ENCODE data around the gene TARS3. TPM values are rescaled to one million over a fixed set of nuclear protein-coding genes. Genes with fewer than 3 reads are reported as not detected.

Gene TARS3
- total RNA-seq, 8 experiments from 2014 or later, result 12.0 to 31.4 (median 19.4) TPM

DNA sequence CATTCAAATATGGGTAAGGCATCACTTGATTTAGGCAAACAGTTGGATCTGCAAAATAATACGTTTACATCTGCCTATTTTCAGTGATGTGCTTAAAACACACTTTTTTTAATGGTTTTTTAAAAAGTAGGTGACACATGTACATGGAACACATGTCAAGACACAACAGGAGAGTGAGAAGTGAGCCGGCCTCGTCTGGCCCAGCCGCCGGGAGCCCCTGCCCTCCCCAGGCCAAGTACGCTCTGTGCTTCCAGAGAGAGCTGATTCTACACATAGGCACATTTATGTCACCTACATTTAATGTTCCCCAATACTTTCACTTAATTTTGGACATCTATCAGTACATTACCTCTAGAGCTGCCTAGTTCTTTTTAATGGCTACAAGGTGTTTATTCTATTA is 75.9 kb downstream of the TARS3 start:
- H3K27ac ChIP-seq, result no peak overlapping the region
- in situ Hi-C loops (cut with MboI; ENCODE audit: low pct_unique_long_range_greater_than_20kb in 2 of 9, low sequenced_read_pairs in 9 of 9, unreplicated experiment in 9 of 9), result loop anchor here in 7 of 9 experiments (10.0 kb wide), 2 partner anchors 354 to 364 kb away; partner anchors contain the start of gene SNRPA1 (in 6 of the 7)

DNA sequence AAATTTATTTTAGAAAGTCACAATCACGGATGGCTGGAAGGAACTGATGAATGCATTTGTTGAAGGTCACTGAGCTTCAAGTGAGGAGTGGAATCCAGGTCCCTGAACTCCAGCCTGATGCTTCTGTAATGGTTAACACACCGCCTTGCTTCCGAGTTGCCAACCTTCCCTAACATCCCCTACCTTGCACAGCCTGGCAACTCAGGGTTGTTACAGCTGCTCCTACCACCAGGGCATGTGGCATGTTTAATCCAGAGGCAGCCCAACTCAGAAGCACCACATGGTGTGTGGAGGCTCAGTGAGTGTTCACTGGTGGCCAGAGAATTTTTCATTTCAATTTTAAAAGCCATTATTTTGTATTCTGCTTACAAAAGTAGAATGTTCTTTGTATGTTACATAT is 77.0 kb downstream of the TARS3 start:
- H3K4me1 ChIP-seq (replicated peaks in 1 of 2), result peaks cover 0 to 19% of the 10 kb centered on the region in 2 donors
- no peak overlapping the region for H3K4me3 ChIP-seq
- H3K27ac ChIP-seq, result no peak overlapping the region
- WGBS, 10 experiments, result 55 to 100% (median 90%) methylated on average over 1 to 3 of the region's 3 CpGs; no CpG with 5 or more reads in 3 of the 10 experiments
- peak in 3 of 8 experiments; percentile 1 to 9 (median 3) for ATAC-seq (replicated peaks in 6 of 8)
- in situ Hi-C loops (cut with MboI; ENCODE audit: low pct_unique_long_range_greater_than_20kb in 2 of 9, low sequenced_read_pairs in 9 of 9, unreplicated experiment in 9 of 9), result loop anchor here in 7 of 9 experiments (10.0 kb wide), 2 partner anchors 352 to 362 kb away; partner anchors contain the start of gene SNRPA1 (in 6 of the 7)

More for the DNA sequence above, 75.9 kb downstream of the TARS3 start:
- ATAC-seq (replicated peaks in 6 of 8), result no peak
- H3K4me3 ChIP-seq, result no peak overlapping the region
- WGBS, 10 experiments, result 82 to 100% (median 93%) methylated on average over 1 to 6 of the region's 6 CpGs; no CpG with 5 or more reads in 3 of the 10 experiments
- peaks cover 5 to 19% of the 10 kb centered on the region in 2 donors for H3K4me1 ChIP-seq (replicated peaks in 1 of 2)

DNA sequence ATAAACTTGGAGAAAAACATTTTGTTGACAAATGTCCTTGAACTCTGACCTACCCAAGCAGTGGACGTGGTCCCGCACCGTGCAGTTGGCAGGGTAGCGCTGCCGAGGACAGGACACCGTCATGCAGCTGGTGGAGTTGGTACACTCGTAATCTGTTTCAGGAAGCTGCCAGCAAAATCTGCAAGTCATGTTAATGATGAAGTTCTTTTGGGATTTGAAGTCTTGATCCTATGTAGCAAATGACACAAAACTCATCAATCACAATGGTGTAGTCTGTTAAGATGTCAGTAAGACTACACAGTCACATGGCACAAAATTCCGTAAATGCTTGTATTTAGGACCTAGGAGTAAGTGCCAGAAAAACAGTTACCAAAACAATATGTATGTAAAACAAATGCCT is 77.6 kb downstream of the TARS3 start:
- no peak overlapping the region for H3K27ac ChIP-seq
- ATAC-seq (replicated peaks in 6 of 8), result peak in 3 of 8 experiments; percentile 58 to 77 (median 71)
- H3K4me1 ChIP-seq (replicated peaks in 1 of 2), result peaks cover 0 to 22% of the 10 kb centered on the region in 2 donors
- H3K4me3 ChIP-seq, result no peak overlapping the region
- 46 to 100% (median 83%) methylated on average over 2 to 8 of the region's 8 CpGs; no CpG with 5 or more reads in 1 of the 10 experiments for WGBS, 10 experiments
- in situ Hi-C loops (cut with MboI; ENCODE audit: low pct_unique_long_range_greater_than_20kb in 2 of 9, low sequenced_read_pairs in 9 of 9, unreplicated experiment in 9 of 9), result loop anchor here in 7 of 9 experiments (10.0 kb wide), 2 partner anchors 352 to 362 kb away; partner anchors contain the start of gene SNRPA1 (in 6 of the 7)

DNA sequence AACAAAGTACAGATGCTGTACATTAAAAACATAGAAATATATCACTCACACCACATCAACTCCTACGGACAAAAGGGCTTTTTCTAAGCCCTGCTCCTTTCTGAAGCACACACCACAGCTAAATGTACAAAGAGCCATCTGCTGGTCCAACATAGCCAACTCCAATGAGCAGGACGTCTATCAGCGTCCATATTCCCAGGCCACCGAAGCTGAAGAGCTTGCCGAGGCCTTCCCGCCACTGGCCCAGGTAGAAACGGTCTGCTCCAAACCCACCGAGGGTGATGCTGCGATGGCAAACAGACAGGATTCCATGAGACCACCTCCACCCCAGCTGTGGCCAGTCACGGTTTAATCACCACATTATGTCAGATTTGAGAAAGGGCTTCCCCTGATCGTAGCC is 81.9 kb downstream of the TARS3 start:
- WGBS, 10 experiments, result 33 to 95% (median 75%) methylated on average over 1 to 11 of the region's 11 CpGs; no CpG with 5 or more reads in 2 of the 10 experiments
- Histone ChIP-seq H3K4me3 (no peak overlapping the region), H3K27ac (no peak overlapping the region), H3K4me1 (replicated peaks in 1 of 2) (peaks cover 2 to 12% of the 10 kb centered on the region in 2 donors)
- in situ Hi-C loops (cut with MboI; ENCODE audit: low pct_unique_long_range_greater_than_20kb in 2 of 9, low sequenced_read_pairs in 9 of 9, unreplicated experiment in 9 of 9), result loop anchor here in 7 of 9 experiments (10.0 kb wide), 2 partner anchors 348 to 358 kb away; partner anchors contain the start of gene SNRPA1 (in 6 of the 7)
- peak in 5 of 8 experiments; percentile 25 to 52 (median 48) for ATAC-seq (replicated peaks in 6 of 8)

DNA sequence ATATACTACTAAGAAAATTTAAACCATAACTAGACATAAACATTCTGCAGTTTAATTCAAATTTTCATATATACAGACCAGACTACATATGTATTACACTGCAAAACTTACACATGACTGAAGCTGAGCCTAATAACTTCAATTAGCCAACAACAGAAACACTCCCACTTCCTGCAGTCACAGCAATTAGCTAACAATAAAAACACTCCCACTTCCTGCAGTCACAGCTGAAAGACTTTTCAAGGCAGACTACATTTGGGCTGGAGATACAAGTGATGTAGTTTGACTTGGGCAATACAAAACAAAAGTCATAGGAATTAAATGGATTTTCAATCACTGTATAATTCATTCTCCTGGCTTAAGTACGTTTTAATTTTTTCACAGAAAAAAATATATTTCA is 82.4 kb downstream of the TARS3 start:
- Histone ChIP-seq H3K4me3 (no peak overlapping the region), H3K4me1 (replicated peaks in 1 of 2) (peaks cover 3 to 12% of the 10 kb centered on the region in 2 donors), H3K27ac (no peak overlapping the region)
- peak in 6 of 8 experiments; percentile 3 to 51 (median 36) for ATAC-seq (replicated peaks in 6 of 8)
- WGBS, 10 experiments, result 0 to 94% (median 50%) methylated on average over 1 of the region's 1 CpG; no CpG with 5 or more reads in 3 of the 10 experiments
- in situ Hi-C loops (cut with MboI; ENCODE audit: low pct_unique_long_range_greater_than_20kb in 2 of 9, low sequenced_read_pairs in 9 of 9, unreplicated experiment in 9 of 9), result loop anchor here in 7 of 9 experiments (10.0 kb wide), 2 partner anchors 347 to 357 kb away; partner anchors contain the start of gene SNRPA1 (in 6 of the 7)

DNA sequence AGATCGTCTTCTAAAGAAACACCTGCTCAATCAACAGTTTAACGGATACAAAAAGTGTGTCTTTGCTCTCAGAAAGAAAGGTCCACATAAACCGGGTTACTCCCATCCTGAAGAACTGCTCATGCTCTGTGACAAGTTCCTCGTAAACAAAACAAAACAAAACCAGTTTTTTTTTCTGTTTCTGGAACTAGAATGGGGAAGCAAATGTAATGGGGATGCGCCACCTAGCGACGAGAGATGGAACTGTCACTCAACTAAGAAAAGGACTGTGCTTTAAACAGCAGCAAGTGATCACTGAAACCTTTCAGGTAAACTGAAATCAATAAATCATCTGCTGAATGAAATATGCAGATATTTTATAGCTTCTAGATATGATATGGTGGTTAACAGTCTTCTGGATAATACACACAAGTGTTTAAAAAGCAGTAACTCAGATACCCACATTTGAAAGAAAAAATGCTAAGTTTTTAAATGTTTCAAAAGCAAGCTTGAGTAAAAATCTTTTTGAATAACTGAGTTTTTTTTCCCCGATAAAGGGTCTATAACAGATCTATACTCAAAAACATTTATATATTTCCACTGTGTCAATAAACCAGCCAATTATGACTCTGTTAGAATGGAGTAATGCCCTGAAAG is 83.0 kb downstream of the TARS3 start:
- Histone ChIP-seq H3K27ac (no peak overlapping the region), H3K4me3 (no peak overlapping the region), H3K4me1 (replicated peaks in 1 of 2) (peaks cover 3 to 12% of the 10 kb centered on the region in 2 donors)
- 16 to 80% (median 33%) methylated on average over 1 to 8 of the region's 8 CpGs; no CpG with 5 or more reads in 1 of the 10 experiments for WGBS, 10 experiments
- ATAC-seq (replicated peaks in 6 of 8), result peak in 6 of 8 experiments; percentile 37 to 75 (median 46)
- in situ Hi-C loops (cut with MboI; ENCODE audit: low pct_unique_long_range_greater_than_20kb in 2 of 9, low sequenced_read_pairs in 9 of 9, unreplicated experiment in 9 of 9), result loop anchor here in 7 of 9 experiments (10.0 kb wide), 2 partner anchors 346 to 356 kb away; partner anchors contain the start of gene SNRPA1 (in 6 of the 7)

DNA sequence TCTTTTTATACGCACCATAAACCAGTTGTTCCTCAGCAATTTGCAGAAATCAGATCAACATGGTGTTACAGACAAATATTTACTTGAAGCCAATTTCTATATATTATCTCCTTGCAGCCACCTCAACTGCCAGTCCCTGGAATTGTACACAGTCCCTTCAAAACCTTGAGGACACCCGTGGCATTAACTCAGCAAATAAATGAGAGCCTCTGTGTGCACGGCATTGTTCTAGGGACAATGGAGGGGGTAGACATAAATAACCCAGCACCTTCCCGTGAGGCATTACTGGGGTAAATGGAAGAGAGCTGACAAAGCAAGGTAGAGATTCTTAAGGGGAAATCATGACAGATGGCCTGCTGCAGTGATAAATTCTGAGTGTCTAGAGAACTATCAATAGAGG is 84.6 kb downstream of the TARS3 start:
- in situ Hi-C loops (cut with MboI; ENCODE audit: low pct_unique_long_range_greater_than_20kb in 2 of 9, low sequenced_read_pairs in 9 of 9, unreplicated experiment in 9 of 9), result loop anchor here in 7 of 9 experiments (10.0 kb wide), 2 partner anchors 345 to 355 kb away; partner anchors contain the start of gene SNRPA1 (in 6 of the 7)
- WGBS, 10 experiments, result 42 to 86% (median 69%) methylated on average over 1 to 4 of the region's 4 CpGs; no CpG with 5 or more reads in 1 of the 10 experiments
- Histone ChIP-seq H3K27ac (no peak overlapping the region), H3K4me1 (replicated peaks in 1 of 2) (peaks cover 3 to 12% of the 10 kb centered on the region in 2 donors), H3K4me3 (no peak overlapping the region)
- ATAC-seq (replicated peaks in 6 of 8), result peak in 4 of 8 experiments; percentile 28 to 65 (median 42)

DNA sequence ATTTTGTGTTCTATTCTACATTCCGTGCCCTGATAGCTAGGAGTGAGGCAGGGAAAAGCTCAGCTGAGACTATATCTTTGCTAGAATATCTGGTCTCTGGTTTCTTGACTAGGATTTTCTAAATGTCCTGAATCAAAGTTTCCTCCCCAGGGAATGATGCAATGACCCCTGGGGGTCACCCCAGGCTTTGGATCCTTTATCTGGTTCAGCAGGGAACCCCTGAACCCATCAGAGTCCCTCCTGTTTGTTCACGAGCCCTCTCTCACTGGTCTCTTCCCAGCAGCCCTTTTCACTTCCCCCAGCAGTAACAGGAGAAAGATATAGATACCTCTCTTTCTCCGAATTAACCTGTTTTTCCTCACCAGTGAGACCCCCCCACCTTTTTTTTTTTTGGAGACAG is 86.4 kb downstream of the TARS3 start:
- in situ Hi-C loops (cut with MboI; ENCODE audit: low pct_unique_long_range_greater_than_20kb in 2 of 9, low sequenced_read_pairs in 9 of 9, unreplicated experiment in 9 of 9), result no loop called here
- WGBS, 10 experiments, result 71 to 100% (median 85%) methylated on average over 1 to 3 of the region's 3 CpGs; no CpG with 5 or more reads in 3 of the 10 experiments
- Histone ChIP-seq H3K4me3 (no peak overlapping the region), H3K4me1 (replicated peaks in 1 of 2) (peaks cover 3 to 12% of the 10 kb centered on the region in 2 donors), H3K27ac (no peak overlapping the region)
- no peak for ATAC-seq (replicated peaks in 6 of 8)

DNA sequence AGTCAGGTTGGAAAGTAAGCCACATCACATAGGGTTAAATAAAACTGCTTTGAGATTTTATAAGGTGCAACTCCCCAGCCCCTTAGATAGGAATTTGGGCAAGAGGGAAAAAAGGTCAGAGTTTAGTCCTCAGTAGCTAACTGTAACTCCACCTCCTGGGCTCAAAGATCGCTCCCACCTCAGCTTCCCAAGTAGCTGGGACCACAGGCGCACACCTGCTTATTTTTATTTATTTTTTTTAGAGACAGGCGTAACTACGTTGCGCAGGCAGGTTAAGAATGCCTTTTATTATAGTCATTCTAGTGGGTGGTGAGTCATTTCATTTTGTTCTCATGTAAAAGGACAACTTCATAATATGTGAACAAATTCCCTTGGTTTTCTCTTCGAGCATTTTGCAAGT is 86.8 kb downstream of the TARS3 start:
- ATAC-seq (replicated peaks in 6 of 8), result no peak

DNA sequence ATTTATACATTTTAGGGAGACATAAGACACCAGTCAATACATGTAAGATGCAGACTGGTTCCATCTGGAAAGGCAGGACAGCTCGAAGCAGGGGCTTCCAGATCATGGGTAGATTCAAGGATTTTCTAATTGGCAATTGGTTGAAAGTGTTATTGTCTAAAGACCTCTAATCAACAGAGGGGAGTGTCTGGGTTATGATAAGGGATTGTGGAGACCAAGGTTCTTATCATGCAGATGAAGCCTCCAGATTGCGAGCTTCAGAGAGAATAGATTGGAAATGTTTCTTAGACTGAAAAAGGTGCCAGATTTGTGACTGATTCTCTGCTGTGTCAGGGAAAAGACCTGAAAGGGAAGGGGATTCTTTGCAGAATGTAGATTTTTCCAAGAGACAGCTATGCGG is 87.2 kb downstream of the TARS3 start:
- Histone ChIP-seq H3K4me3 (no peak overlapping the region), H3K4me1 (replicated peaks in 1 of 2) (peaks cover 3 to 6% of the 10 kb centered on the region in 2 donors), H3K27ac (no peak overlapping the region)
- in situ Hi-C loops (cut with MboI; ENCODE audit: low pct_unique_long_range_greater_than_20kb in 2 of 9, low sequenced_read_pairs in 9 of 9, unreplicated experiment in 9 of 9), result no loop called here
- WGBS, 10 experiments, result 19 to 100% (median 67%) methylated on average over 1 to 3 of the region's 3 CpGs; no CpG with 5 or more reads in 1 of the 10 experiments
- ATAC-seq (replicated peaks in 6 of 8), result no peak

More for the DNA sequence above, 86.8 kb downstream of the TARS3 start:
- 63 to 100% (median 81%) methylated on average over 2 to 6 of the region's 6 CpGs; no CpG with 5 or more reads in 2 of the 10 experiments for WGBS, 10 experiments
- H3K4me1 ChIP-seq (replicated peaks in 1 of 2), result peaks cover 3 to 11% of the 10 kb centered on the region in 2 donors
- no peak overlapping the region for H3K27ac ChIP-seq
- H3K4me3 ChIP-seq, result no peak overlapping the region
- in situ Hi-C loops (cut with MboI; ENCODE audit: low pct_unique_long_range_greater_than_20kb in 2 of 9, low sequenced_read_pairs in 9 of 9, unreplicated experiment in 9 of 9), result no loop called here

DNA sequence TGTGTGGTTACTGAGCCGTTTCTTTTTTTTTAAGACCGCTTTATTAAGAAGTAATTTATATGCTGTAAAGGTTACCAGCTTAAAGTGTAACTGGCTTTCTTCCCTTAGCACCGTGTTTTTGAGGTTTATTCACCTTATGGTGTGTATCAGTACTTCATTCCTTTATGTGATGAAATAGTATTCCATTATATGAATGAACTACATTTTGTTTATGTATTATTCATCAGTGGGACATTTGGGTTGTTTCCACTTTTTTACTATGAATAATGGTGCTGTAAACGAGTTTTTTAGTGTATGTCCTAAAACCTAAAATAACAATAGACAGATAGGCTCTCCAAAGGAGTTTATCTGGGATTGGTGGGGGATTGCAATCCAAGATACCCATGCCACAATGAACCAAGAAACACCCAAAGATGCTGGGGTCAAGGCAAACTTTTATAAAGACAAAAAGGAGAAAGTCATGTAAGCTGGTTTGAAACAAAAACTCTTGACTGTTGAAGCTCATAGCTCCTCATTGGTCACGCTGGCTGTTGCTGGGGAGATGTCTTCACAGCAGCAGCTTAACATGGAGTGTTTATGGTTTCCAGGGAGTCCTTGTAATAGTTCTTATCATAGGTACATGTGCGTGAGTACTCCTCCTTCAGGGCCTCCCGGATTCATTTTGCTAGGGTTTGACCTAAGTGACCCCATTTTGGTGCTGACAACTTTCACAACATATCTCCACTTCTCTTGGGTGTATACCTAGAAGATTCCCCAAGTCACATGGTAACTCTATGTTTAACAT is 88.1 kb downstream of the TARS3 start:
- 67 to 89% (median 83%) methylated on average over 2 to 7 of the region's 7 CpGs for WGBS, 10 experiments
- no peak overlapping the region for H3K27ac ChIP-seq
- in situ Hi-C loops (cut with MboI; ENCODE audit: low pct_unique_long_range_greater_than_20kb in 2 of 9, low sequenced_read_pairs in 9 of 9, unreplicated experiment in 9 of 9), result no loop called here
- no peak overlapping the region for H3K4me3 ChIP-seq
- ATAC-seq (replicated peaks in 6 of 8), result peak in 2 of 8 experiments; percentile 21 to 25
- peaks cover 3 to 5% of the 10 kb centered on the region in 2 donors for H3K4me1 ChIP-seq (replicated peaks in 1 of 2)

DNA sequence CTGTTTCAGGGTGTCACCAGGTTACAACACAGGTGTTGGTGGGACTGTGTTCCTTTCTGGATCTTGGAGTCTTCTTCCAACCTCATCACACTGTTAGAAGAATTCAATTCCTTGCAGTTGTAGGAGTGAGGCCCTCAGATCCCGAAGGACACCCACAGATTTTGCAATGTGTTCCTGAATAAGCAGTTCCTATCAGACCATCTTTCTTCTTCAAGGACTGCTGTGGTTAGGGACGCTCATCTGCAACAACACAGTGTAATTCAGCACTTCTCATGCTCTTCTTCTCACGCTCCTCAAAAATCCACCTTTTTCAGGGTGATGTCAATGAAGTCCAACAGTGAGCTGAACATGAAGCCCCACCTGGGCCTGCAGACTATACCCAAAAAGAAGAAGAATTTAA is 90.9 kb downstream of the TARS3 start:
- Histone ChIP-seq H3K27ac (no peak overlapping the region), H3K4me3 (no peak overlapping the region), H3K4me1 (replicated peaks in 1 of 2) (peaks cover 3 to 5% of the 10 kb centered on the region in 2 donors)
- in situ Hi-C loops (cut with MboI; ENCODE audit: low pct_unique_long_range_greater_than_20kb in 2 of 9, low sequenced_read_pairs in 9 of 9, unreplicated experiment in 9 of 9), result no loop called here
- no peak for ATAC-seq (replicated peaks in 6 of 8)
- WGBS, 10 experiments, result 20 to 100% (median 89%) methylated on average over 1 to 2 of the region's 3 CpGs; no CpG with 5 or more reads in 2 of the 10 experiments

All from motor neuron (in vitro differentiated cells).